Cardiac muscle cell (in vitro differentiated cells and primary cell): Measurements from ENCODE around the gene MRTFA. TPM values are rescaled to one million over a fixed set of nuclear protein-coding genes. Genes with fewer than 3 reads are reported as not detected.

ENCODE experiments used
- DNase-seq, 2 donors: peaks; one replicate each; pipeline versions ENCODE4 v3.0.0 to v3.0.0-alpha.2; 2010 to 2017; ENCODE audit warnings: low read depth in 1 of 2, low spot score in 1 of 2
- H3K27ac ChIP-seq: fragments of 200-600 bp; sonication (generic); 2 replicates; pipeline ENCODE4 v1.5.1; 2016
- H3K27me3 ChIP-seq: fragments of 200-600 bp; sonication (generic); 2 replicates; pipeline ENCODE4 v1.6.0; 2016; ENCODE audit warnings: control low read depth
- H3K36me3 ChIP-seq: fragments of 200-600 bp; sonication (generic); 2 replicates; pipeline ENCODE4 v1.5.1; 2016; ENCODE audit warnings: control low read depth
- H3K4me1 ChIP-seq: fragments of 200-600 bp; sonication (generic); 2 replicates; pipeline ENCODE4 v1.8.1; 2017; ENCODE audit warnings: low read depth, mild to moderate bottlenecking, mixed run types
- H3K4me3 ChIP-seq: fragments of 200-600 bp; sonication (generic); 2 replicates; pipeline ENCODE4 v1.5.1; 2016; ENCODE audit warnings: mild to moderate bottlenecking
- H3K9me3 ChIP-seq: fragments of 200-600 bp; sonication (generic); 2 replicates; pipeline ENCODE4 v1.5.1; 2017; ENCODE audit warnings: low read depth, mild to moderate bottlenecking, control low read depth
- CTCF ChIP-seq: IDR thresholded peaks from 2 replicates; pipeline ENCODE4 v1.5.1; 2012; ENCODE audit warnings: low read depth, mild to moderate bottlenecking, low read length
- polyA plus RNA-seq: library from polyadenylated mRNA; unstranded; fragments of >200 nt; fragmentation: Nextera tagmentation; extraction: Ambion mirVana; gene quantifications from 2 replicates; pipeline ENCODE4 v1.2.1, GENCODE V29; 2016
- total RNA-seq: library from RNA; depleted of rRNA; stranded (reverse); fragments of >200 nt; gene quantifications from 2 replicates; pipeline ENCODE4 v1.2.3, GENCODE V29; 2016

Gene MRTFA
- total and polyA plus RNA-seq, 2 experiments from 2014 or later = 32.6 to 116 TPM

DNA sequence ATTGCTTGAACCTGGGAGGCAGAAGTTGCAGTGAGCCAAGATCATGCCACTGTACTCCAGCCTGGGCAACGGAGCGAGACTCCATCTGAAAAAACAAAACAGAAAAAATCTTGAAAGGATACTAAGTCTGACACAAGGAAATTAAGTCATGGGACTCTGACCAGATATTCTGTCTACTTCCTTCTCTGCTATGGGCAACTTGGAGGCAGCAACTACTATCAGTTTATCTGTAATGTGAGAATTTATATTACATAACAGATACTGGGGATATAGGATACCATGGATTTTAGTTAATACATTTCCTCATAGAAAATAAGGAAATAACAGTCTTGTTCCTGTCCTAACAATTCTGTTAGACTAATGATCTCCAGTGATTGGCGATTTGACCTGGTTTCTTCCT is 267.7 kb downstream of the MRTFA start:
- Histone ChIP-seq H3K27ac (no peak overlapping the region), H3K36me3 (peaks cover 35% of the 10 kb centered on the region), H3K4me3 (no peak overlapping the region), H3K4me1 (no peaks in the 10 kb centered on the region), H3K9me3 (no peaks in the 10 kb centered on the region), H3K27me3 (no peaks in the 10 kb centered on the region)
- TF ChIP-seq CTCF = no peak
- no peak for DNase-seq

DNA sequence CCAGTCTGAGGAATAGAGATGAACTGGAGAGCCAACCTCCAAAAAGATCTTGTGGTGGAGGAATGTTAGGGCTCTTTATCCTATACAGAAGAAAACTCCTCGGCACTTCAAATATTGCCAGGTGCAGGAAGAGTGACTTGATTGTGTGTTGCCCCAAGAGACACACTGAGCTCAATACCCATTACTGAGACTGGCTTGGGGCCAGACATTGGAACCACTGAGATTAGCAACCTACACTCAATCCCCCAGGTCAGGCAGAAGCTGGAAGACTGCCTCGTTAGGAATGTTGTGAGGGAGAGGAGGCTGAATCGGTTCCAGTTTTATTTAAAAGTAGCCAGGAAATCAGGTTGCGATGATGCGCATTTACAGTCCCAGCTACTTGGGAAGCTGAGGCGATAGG is 268.5 kb downstream of the MRTFA start:
- peak overlapping the region; percentile 23 for H3K27ac ChIP-seq
- H3K27me3 ChIP-seq = no peaks in the 10 kb centered on the region
- peaks cover 35% of the 10 kb centered on the region for H3K36me3 ChIP-seq
- no peak for TF ChIP-seq CTCF
- H3K4me3 ChIP-seq = no peak overlapping the region
- no peaks in the 10 kb centered on the region for H3K9me3 ChIP-seq
- no peaks in the 10 kb centered on the region for H3K4me1 ChIP-seq
- DNase-seq = no peak

DNA sequence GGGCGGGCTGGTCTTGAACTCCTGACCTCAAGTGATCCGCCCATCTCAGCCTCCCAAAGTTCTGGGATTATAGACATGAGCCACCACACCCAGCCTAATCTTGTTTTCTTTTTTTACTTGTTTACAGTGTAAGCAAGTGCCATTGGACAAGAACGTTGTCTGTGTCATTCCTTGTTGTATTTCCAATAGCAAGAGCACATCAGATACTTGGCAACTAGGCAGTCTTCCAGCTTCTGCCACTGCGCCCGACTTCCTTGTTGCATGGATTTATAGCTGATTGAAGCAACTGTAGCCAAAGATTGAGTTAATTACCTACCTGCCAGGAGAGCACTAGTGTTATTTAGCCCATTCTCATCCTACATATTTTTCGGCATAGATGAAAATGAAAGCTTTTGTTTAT is 269.2 kb downstream of the MRTFA start:
- H3K9me3 ChIP-seq = no peaks in the 10 kb centered on the region
- DNase-seq = no peak
- no peak overlapping the region for H3K27ac ChIP-seq
- TF ChIP-seq CTCF = no peak
- peaks cover 42% of the 10 kb centered on the region for H3K36me3 ChIP-seq
- H3K27me3 ChIP-seq = no peaks in the 10 kb centered on the region
- H3K4me3 ChIP-seq = no peak overlapping the region
- H3K4me1 ChIP-seq = no peaks in the 10 kb centered on the region

GRCh38 chr22:40366068-40366467 is 270.5 kb downstream of the MRTFA start:
- Histone ChIP-seq H3K9me3 (no peaks in the 10 kb centered on the region), H3K36me3 (peaks cover 55% of the 10 kb centered on the region), H3K4me3 (no peak overlapping the region), H3K27ac (no peak overlapping the region), H3K4me1 (no peaks in the 10 kb centered on the region), H3K27me3 (no peaks in the 10 kb centered on the region)
- no peak for TF ChIP-seq CTCF
- no peak for DNase-seq

- no peak overlapping the region for H3K27ac ChIP-seq
- no peak for TF ChIP-seq CTCF
- no peaks in the 10 kb centered on the region for H3K9me3 ChIP-seq
- H3K4me3 ChIP-seq = no peak overlapping the region
- H3K36me3 ChIP-seq = peaks cover 68% of the 10 kb centered on the region
- H3K4me1 ChIP-seq = no peaks in the 10 kb centered on the region
- DNase-seq = no peak
- H3K27me3 ChIP-seq = no peaks in the 10 kb centered on the region
Observed at GRCh38 chr22:40364431-40364830, 272.1 kb downstream of the MRTFA start.

GRCh38 chr22:40363059-40363458 is 273.5 kb downstream of the MRTFA start:
- DNase-seq = no peak
- Histone ChIP-seq H3K27ac (no peak overlapping the region), H3K36me3 (peaks cover 78% of the 10 kb centered on the region), H3K4me3 (no peak overlapping the region), H3K27me3 (no peaks in the 10 kb centered on the region), H3K4me1 (no peaks in the 10 kb centered on the region), H3K9me3 (no peaks in the 10 kb centered on the region)
- no peak for TF ChIP-seq CTCF
